Vagina (tissue), 2 donors: ENCODE measurements around the gene ANKRD60. TPM values are rescaled to one million over a fixed set of nuclear protein-coding genes. Genes with fewer than 3 reads are reported as not detected.

Source experiments
- DNase-seq, 2 donors: peaks; one replicate each; pipeline ENCODE4 v3.0.0-alpha.2; 2017; ENCODE audit errors: extremely low spot score in 2 of 2
- H3K27ac ChIP-seq: fragments of 200-600 bp; sonication (generic); one replicate; pipeline ENCODE4 v1.5.1; 2019
- H3K27me3 ChIP-seq: fragments of 200-600 bp; sonication (generic); one replicate; pipeline ENCODE4 v1.5.1; 2019
- H3K36me3 ChIP-seq, 2 donors: fragments of 200-600 bp; sonication (generic); one replicate each; pipeline ENCODE4 v1.5.1; 2017 to 2019
- H3K4me1 ChIP-seq: fragments of 200-600 bp; sonication (generic); one replicate; pipeline ENCODE4 v1.5.1; 2019
- H3K4me3 ChIP-seq, 2 donors: fragments of 200-600 bp; sonication (generic); 1 replicate in 1 of 2; 2 replicates in 1 of 2; pipeline ENCODE4 v1.5.1; 2016 to 2019
- H3K9me3 ChIP-seq: fragments of 200-600 bp; sonication (generic); one replicate; pipeline ENCODE4 v1.5.1; 2019
- POLR2A ChIP-seq, 2 donors: fragments of 450-650 bp; IDR thresholded peaks; one replicate each; pipeline ENCODE4 v1.6.1; 2017; ENCODE audit warnings: antibody characterized with exemption in 2 of 2, mild to moderate bottlenecking in 2 of 2, moderate library complexity in 2 of 2
- POLR2AphosphoS5 ChIP-seq, 2 donors: sonication (generic); formaldehyde crosslinking; IDR thresholded peaks; one replicate each; pipeline ENCODE4 v1.9.0; 2017; ENCODE audit warnings: antibody characterized with exemption in 2 of 2, mild to moderate bottlenecking in 2 of 2, low read depth in 1 of 2; ENCODE audit not compliant: insufficient read depth in 1 of 2
- intact Hi-C: fragments of 100-400 bp; cut with DNase I; formaldehyde crosslinking; loops from one replicate; pipeline ENCODE4 v1.15.1; 2023
- total RNA-seq: library from RNA; depleted of rRNA; stranded (reverse); fragments of >200 nt; gene quantifications from one replicate; pipeline ENCODE4 v1.2.3, GENCODE V29; 2016
- TF ChIP-seq, protein P1 (sequence below), 3 experiments: fragments of 450-650 bp in 2 of 3; fragments of 200-600 bp in 1 of 3; sonication (generic) in 1 of 3; IDR thresholded peaks; one replicate each; pipeline ENCODE4 v1.5.1; 2017 to 2019; ENCODE audit warnings: antibody characterized with exemption in 3 of 3, mild to moderate bottlenecking in 2 of 3, moderate library complexity in 2 of 3

Gene ANKRD60
- total RNA-seq, 1 donor from 2014 or later: not detected

DNA sequence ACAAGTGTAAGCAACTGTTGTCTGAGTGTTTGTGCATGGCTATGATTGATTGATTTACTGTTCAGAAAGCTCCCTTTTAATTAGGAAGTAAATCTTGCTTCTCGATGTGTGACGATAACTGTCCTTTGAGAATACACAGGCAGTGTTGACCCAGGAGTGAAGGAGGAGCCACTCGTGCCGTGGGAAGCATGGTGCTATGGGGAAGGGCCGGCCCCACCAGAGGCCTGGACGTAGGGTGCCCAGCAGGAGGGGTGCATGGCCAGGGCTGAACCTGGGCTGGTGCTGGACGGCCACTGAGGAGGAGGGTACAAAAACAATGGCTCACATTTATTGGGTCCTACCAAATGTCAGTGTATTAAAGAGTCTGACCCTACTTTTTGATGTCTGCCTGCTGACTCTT is 60.7 kb downstream of the ANKRD60 start:
- TF ChIP-seq POLR2AphosphoS5 (IDR thresholded peaks at IDR 0.05; ENCODE audit: insufficient read depth in 1 of 2, low read depth in 1 of 2): no peak
- TF ChIP-seq, protein P1, sequence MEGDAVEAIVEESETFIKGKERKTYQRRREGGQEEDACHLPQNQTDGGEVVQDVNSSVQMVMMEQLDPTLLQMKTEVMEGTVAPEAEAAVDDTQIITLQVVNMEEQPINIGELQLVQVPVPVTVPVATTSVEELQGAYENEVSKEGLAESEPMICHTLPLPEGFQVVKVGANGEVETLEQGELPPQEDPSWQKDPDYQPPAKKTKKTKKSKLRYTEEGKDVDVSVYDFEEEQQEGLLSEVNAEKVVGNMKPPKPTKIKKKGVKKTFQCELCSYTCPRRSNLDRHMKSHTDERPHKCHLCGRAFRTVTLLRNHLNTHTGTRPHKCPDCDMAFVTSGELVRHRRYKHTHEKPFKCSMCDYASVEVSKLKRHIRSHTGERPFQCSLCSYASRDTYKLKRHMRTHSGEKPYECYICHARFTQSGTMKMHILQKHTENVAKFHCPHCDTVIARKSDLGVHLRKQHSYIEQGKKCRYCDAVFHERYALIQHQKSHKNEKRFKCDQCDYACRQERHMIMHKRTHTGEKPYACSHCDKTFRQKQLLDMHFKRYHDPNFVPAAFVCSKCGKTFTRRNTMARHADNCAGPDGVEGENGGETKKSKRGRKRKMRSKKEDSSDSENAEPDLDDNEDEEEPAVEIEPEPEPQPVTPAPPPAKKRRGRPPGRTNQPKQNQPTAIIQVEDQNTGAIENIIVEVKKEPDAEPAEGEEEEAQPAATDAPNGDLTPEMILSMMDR (IDR thresholded peaks at IDR 0.05): no peak
- no peak for TF ChIP-seq POLR2A (IDR thresholded peaks at IDR 0.05)
- H3K4me3 ChIP-seq: no peak overlapping the region
- no peaks in the 10 kb centered on the region for H3K9me3 ChIP-seq
- no peaks in the 10 kb centered on the region for H3K27me3 ChIP-seq
- intact Hi-C loops: no loop called here
- H3K4me1 ChIP-seq: peaks cover 5% of the 10 kb centered on the region
- DNase-seq: no peak
- H3K36me3 ChIP-seq: no peaks in the 10 kb centered on the region
- H3K27ac ChIP-seq: no peak overlapping the region

Other genes with a start within 250 kb of the ANKRD60 start
- gene RAB22A, start 81.1 kb upstream of the ANKRD60 start, total RNA-seq: 15.2 TPM
- 21.6 TPM for gene VAPB, start 160.6 kb upstream of the ANKRD60 start, total RNA-seq